Measurements from ENCODE around the gene TCF12. TPM values are rescaled to one million over a fixed set of nuclear protein-coding genes. Genes with fewer than 3 reads are reported as not detected.

TCF12 gene
- polyA plus RNA-seq, 1 donor (not counting 4 experiments of a cell fraction or from before 2014, with no cell fraction given) = 48.3 TPM

GRCh38 chr15:57059026-57059660, 140.7 kb downstream of the TCF12 start:
- Histone ChIP-seq H3K36me3 (ENCODE audit: control insufficient read depth in 2 of 2, extremely low read depth in 1 of 2, insufficient read depth in 2 of 2, low read length in 2 of 2) (no peaks in the 10 kb centered on the region), H3K9ac (ENCODE audit: control insufficient read depth, extremely low read depth, insufficient read depth, low read length) (no peak overlapping the region), H3K4me3 (ENCODE audit: control insufficient read depth in 2 of 3, extremely low read depth in 1 of 3, insufficient read depth in 2 of 3, low read depth in 1 of 3, low read length in 3 of 3) (no peak overlapping the region), H3K9me1 (ENCODE audit: control insufficient read depth, extremely low read depth, insufficient read depth, low read length) (no peaks in the 10 kb centered on the region), H3K27ac (ENCODE audit: control insufficient read depth, insufficient read depth, low read length) (no peak overlapping the region), H2AFZ (ENCODE audit: control insufficient read depth, low read length) (no peak overlapping the region), H3K79me2 (ENCODE audit: control insufficient read depth, insufficient read depth, low read length) (peaks cover 64% of the 10 kb centered on the region), H3K9me3 (ENCODE audit: control insufficient read depth, low read depth, low read length) (no peaks in the 10 kb centered on the region), H3K4me2 (ENCODE audit: control insufficient read depth, extremely low read depth, insufficient read depth, low read depth, low read length) (peak overlapping the region; percentile 25), H4K20me1 (ENCODE audit: control insufficient read depth, extremely low read depth, insufficient read depth, low read length) (no peaks in the 10 kb centered on the region), H3K27me3 (ENCODE audit: control insufficient read depth, extremely low read depth, insufficient read depth, low read length) (no peaks in the 10 kb centered on the region), H3K4me1 (ENCODE audit: control insufficient read depth, extremely low read depth, insufficient read depth, low read length) (peaks cover 52% of the 10 kb centered on the region)
- TF ChIP-seq EZH2 (IDR thresholded peaks at IDR 0.05; ENCODE audit: low read length) = no peak
- TF ChIP-seq, protein P1, sequence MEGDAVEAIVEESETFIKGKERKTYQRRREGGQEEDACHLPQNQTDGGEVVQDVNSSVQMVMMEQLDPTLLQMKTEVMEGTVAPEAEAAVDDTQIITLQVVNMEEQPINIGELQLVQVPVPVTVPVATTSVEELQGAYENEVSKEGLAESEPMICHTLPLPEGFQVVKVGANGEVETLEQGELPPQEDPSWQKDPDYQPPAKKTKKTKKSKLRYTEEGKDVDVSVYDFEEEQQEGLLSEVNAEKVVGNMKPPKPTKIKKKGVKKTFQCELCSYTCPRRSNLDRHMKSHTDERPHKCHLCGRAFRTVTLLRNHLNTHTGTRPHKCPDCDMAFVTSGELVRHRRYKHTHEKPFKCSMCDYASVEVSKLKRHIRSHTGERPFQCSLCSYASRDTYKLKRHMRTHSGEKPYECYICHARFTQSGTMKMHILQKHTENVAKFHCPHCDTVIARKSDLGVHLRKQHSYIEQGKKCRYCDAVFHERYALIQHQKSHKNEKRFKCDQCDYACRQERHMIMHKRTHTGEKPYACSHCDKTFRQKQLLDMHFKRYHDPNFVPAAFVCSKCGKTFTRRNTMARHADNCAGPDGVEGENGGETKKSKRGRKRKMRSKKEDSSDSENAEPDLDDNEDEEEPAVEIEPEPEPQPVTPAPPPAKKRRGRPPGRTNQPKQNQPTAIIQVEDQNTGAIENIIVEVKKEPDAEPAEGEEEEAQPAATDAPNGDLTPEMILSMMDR (optimal IDR thresholded peaks at IDR 0.05 in 1 of 3, IDR thresholded peaks at IDR 0.05 in 1 of 3, conservative IDR thresholded peaks at IDR 0.05 in 1 of 3; ENCODE audit: extremely low read depth in 1 of 3, insufficient read depth in 2 of 3, low read length in 3 of 3) = no peak
- dilution Hi-C loops (cut with MboI; ENCODE audit: extremely low pct_ligation_motif_present, low sequenced_read_pairs) = no loop called here
- no peak for DNase-seq (ENCODE audit: low read depth, low spot score)
- FAIRE-seq = peak; percentile 43

GRCh38 chr15:57060799-57061198, 142.4 kb downstream of the TCF12 start:
- Histone ChIP-seq H3K9me3 (ENCODE audit: control insufficient read depth, low read depth, low read length) (no peaks in the 10 kb centered on the region), H2AFZ (ENCODE audit: control insufficient read depth, low read length) (no peak overlapping the region), H3K4me1 (ENCODE audit: control insufficient read depth, extremely low read depth, insufficient read depth, low read length) (peaks cover 52% of the 10 kb centered on the region), H3K9me1 (ENCODE audit: control insufficient read depth, extremely low read depth, insufficient read depth, low read length) (no peaks in the 10 kb centered on the region), H3K36me3 (ENCODE audit: control insufficient read depth in 2 of 2, extremely low read depth in 1 of 2, insufficient read depth in 2 of 2, low read length in 2 of 2) (no peaks in the 10 kb centered on the region), H3K79me2 (ENCODE audit: control insufficient read depth, insufficient read depth, low read length) (peaks cover 51% of the 10 kb centered on the region), H4K20me1 (ENCODE audit: control insufficient read depth, extremely low read depth, insufficient read depth, low read length) (no peaks in the 10 kb centered on the region), H3K4me3 (ENCODE audit: control insufficient read depth in 2 of 3, extremely low read depth in 1 of 3, insufficient read depth in 2 of 3, low read depth in 1 of 3, low read length in 3 of 3) (no peak overlapping the region), H3K4me2 (ENCODE audit: control insufficient read depth, extremely low read depth, insufficient read depth, low read depth, low read length) (peak overlapping the region; percentile 68), H3K9ac (ENCODE audit: control insufficient read depth, extremely low read depth, insufficient read depth, low read length) (peak overlapping the region; percentile 50), H3K27me3 (ENCODE audit: control insufficient read depth, extremely low read depth, insufficient read depth, low read length) (no peaks in the 10 kb centered on the region), H3K27ac (ENCODE audit: control insufficient read depth, insufficient read depth, low read length) (peak overlapping the region; percentile 82)
- peak; percentile 92 for FAIRE-seq
- peak; percentile 69 for DNase-seq (ENCODE audit: low read depth, low spot score)
- dilution Hi-C loops (cut with MboI; ENCODE audit: extremely low pct_ligation_motif_present, low sequenced_read_pairs) = no loop called here
- TF ChIP-seq EZH2 (IDR thresholded peaks at IDR 0.05; ENCODE audit: low read length) = no peak
- TF ChIP-seq, protein P1 (optimal IDR thresholded peaks at IDR 0.05 in 1 of 3, IDR thresholded peaks at IDR 0.05 in 1 of 3, conservative IDR thresholded peaks at IDR 0.05 in 1 of 3; ENCODE audit: extremely low read depth in 1 of 3, insufficient read depth in 2 of 3, low read length in 3 of 3) = no peak

Data from keratinocyte (primary cell).